ENCODE measurements around the gene NEK6.

GRCh38 chr9:124270504-124271335 lies 13.0 kb downstream of the NEK6 start:
- TF ChIP-seq PURB (CRISPR knock-in tag; IDR thresholded peaks at IDR 0.05; ENCODE audit: low read depth) (no peak), CREB1 (IDR thresholded peaks at IDR 0.05) (no peak), CREB1 (CRISPR knock-in tag; IDR thresholded peaks at IDR 0.05) (no peak), ZNF639 (CRISPR knock-in tag; conservative IDR thresholded peaks at IDR 0.05 in 1 of 2, IDR thresholded peaks at IDR 0.05 in 1 of 2) (no peak)

Data from K562 (cell line).